Measurements from ENCODE around the gene CD2. TPM values are rescaled to one million over a fixed set of nuclear protein-coding genes. Genes with fewer than 3 reads are reported as not detected.

CD2 gene
- total and polyA plus RNA-seq, 2 donors from 2014 or later: 0.97 to 12.1 TPM

DNA sequence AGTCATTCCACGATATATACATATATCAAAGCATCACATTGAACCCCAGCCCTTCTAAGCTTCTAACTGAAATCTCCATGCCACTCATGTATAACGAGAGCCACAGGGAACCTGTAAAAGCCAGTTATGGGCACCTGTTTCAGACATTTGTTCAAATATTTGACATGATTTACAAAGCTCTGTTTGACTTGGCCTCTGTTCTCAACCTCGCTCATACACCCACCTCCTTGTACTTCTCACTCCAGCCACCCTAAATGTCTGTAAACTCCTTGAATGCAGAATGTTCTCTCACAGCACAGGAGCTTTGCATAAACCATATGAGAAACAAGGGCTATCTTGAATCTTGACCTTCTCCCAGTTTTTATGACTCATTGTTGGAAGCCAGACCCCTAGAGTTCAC is 36.9 kb upstream of the CD2 start:
- intact Hi-C loops (cut with DNase I): no loop called here
- Histone ChIP-seq H3K4me3 (ENCODE audit: low read length in 3 of 3) (no peak overlapping the region), H3K36me3 (ENCODE audit: control insufficient read depth in 2 of 3, insufficient read depth in 3 of 3, low read length in 3 of 3) (no peaks in the 10 kb centered on the region), H3K9me3 (ENCODE audit: control insufficient read depth in 2 of 3, insufficient read depth in 1 of 3, low read length in 3 of 3) (no peaks in the 10 kb centered on the region), H3K4me1 (ENCODE audit: control insufficient read depth in 2 of 3, insufficient read depth in 2 of 3, low read depth in 1 of 3, low read length in 3 of 3) (no peaks in the 10 kb centered on the region), H3K27me3 (ENCODE audit: control insufficient read depth, insufficient read depth, low read length) (no peaks in the 10 kb centered on the region), H3K9ac (ENCODE audit: low read length in 3 of 3) (no peak overlapping the region), H3K27ac (ENCODE audit: low read depth in 2 of 2, low read length in 2 of 2) (no peak overlapping the region)
- TF ChIP-seq CTCF (IDR thresholded peaks at IDR 0.05; ENCODE audit: borderline replicate concordance, extremely low read depth, insufficient read depth): no peak
- no peak for DNase-seq
- FAIRE-seq: no peak

- no peak for FAIRE-seq
- no peak overlapping the region for H3K27ac ChIP-seq (ENCODE audit: low read depth in 2 of 2, low read length in 2 of 2)
- H3K36me3 ChIP-seq (ENCODE audit: control insufficient read depth in 2 of 3, insufficient read depth in 3 of 3, low read length in 3 of 3): no peaks in the 10 kb centered on the region
- H3K4me1 ChIP-seq (ENCODE audit: control insufficient read depth in 2 of 3, insufficient read depth in 2 of 3, low read depth in 1 of 3, low read length in 3 of 3): no peaks in the 10 kb centered on the region
- DNase-seq: no peak
- TF ChIP-seq CTCF (IDR thresholded peaks at IDR 0.05; ENCODE audit: borderline replicate concordance, extremely low read depth, insufficient read depth): no peak
- H3K9ac ChIP-seq (ENCODE audit: low read length in 3 of 3): no peak overlapping the region
- intact Hi-C loops (cut with DNase I): no loop called here
- H3K4me3 ChIP-seq (ENCODE audit: low read length in 3 of 3): no peak overlapping the region
- no peaks in the 10 kb centered on the region for H3K9me3 ChIP-seq (ENCODE audit: control insufficient read depth in 2 of 3, insufficient read depth in 1 of 3, low read length in 3 of 3)
- no peaks in the 10 kb centered on the region for H3K27me3 ChIP-seq (ENCODE audit: control insufficient read depth, insufficient read depth, low read length)
Measured at GRCh38 chr1:116720364-116721038, 33.7 kb upstream of the CD2 start.

- no peak for TF ChIP-seq CTCF (IDR thresholded peaks at IDR 0.05; ENCODE audit: borderline replicate concordance, extremely low read depth, insufficient read depth)
- no peaks in the 10 kb centered on the region for H3K9me3 ChIP-seq (ENCODE audit: control insufficient read depth in 2 of 3, insufficient read depth in 1 of 3, low read length in 3 of 3)
- no peak overlapping the region for H3K9ac ChIP-seq (ENCODE audit: low read length in 3 of 3)
- no peak overlapping the region for H3K4me3 ChIP-seq (ENCODE audit: low read length in 3 of 3)
- DNase-seq: no peak
- no peaks in the 10 kb centered on the region for H3K36me3 ChIP-seq (ENCODE audit: control insufficient read depth in 2 of 3, insufficient read depth in 3 of 3, low read length in 3 of 3)
- no peaks in the 10 kb centered on the region for H3K27me3 ChIP-seq (ENCODE audit: control insufficient read depth, insufficient read depth, low read length)
- H3K4me1 ChIP-seq (ENCODE audit: control insufficient read depth in 2 of 3, insufficient read depth in 2 of 3, low read depth in 1 of 3, low read length in 3 of 3): no peaks in the 10 kb centered on the region
- no peak for FAIRE-seq
- intact Hi-C loops (cut with DNase I): no loop called here
- no peak overlapping the region for H3K27ac ChIP-seq (ENCODE audit: low read depth in 2 of 2, low read length in 2 of 2)
Measured at GRCh38 chr1:116721039-116721405, 33.2 kb upstream of the CD2 start.
